DMS53 treated with DMSO at 0.1 percent for 48 hours (cell line): ENCODE data around the gene LAMTOR5.
"Not testable (repeated sequence)": the region's sequence is repeated elsewhere in the genome, so short reads cannot be mapped to it uniquely, and the experiment has no call there.

ENCODE experiments used
- DNase-seq: peaks from one replicate; lab custom pipeline; 2025; ENCODE audit not compliant: unreplicated experiment; lab: John Stamatoyannopoulos, UW

LAMTOR5 gene

DNA sequence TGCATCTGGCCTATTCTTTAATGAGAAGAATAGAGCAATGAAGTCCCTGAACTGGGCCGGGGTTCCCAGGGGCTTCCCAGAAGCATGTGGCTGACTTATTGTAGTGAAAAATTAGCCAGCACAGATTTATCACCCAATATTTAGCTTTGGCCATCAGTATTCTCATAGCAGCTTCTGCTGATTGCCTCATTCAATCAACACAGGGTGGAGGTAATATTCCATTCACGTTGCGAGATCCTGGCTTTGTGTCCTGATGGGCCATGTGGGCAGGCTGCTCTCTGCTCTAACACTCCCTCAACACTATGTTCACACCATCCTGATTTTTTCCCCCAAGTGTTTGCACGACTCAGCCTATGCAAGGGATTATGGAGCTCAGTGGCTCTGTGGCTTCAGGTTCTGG lies 21.5 kb upstream of the LAMTOR5 start:
- no peak for DNase-seq

DNA sequence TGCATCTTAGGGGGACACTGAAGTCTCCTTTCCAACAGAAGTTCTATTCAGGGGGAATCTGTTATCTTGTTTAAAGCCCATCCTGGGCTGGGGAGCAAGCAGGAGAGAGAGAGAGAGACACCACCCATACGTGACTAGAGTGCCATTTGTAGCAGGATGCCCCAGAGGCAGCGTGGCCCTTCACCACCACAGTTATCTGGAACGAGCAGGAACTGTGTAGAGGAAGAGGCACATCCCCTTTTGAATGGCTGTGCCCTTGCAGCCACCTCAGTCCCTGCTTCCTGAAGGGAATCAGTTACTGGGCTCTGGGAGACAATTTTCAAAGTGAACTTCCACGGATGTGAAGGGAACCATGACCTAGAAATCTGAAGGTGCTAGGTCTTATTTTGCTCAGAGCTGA lies 19.4 kb upstream of the LAMTOR5 start:
- DNase-seq, result no peak

DNA sequence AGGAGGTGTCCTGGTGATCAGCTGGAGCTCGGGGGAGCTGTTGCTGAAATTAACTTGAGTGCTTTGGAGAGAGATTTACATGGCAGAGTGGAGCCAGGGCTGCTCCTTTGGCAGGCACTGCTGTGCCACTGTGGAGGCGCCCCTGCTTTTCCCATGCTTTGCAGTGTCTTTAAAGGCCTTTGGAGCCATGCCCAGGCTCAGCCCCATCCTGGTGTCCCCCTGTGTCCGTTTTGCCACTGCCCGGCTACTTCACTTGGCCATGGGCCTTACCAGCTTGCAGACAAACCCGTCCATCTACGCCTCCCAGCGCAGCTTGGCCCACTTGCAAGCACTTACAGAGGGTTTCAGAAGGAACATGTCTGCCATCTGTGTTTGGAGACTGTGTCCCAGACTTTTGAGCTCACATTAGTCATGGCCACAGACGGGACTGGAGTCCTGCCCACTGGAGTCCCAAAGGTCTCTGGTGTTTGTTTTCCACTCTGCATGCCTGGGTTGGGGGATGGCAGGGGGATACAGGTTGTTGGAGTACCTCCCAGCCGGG lies 18.2 kb upstream of the LAMTOR5 start:
- no peak for DNase-seq

DNA sequence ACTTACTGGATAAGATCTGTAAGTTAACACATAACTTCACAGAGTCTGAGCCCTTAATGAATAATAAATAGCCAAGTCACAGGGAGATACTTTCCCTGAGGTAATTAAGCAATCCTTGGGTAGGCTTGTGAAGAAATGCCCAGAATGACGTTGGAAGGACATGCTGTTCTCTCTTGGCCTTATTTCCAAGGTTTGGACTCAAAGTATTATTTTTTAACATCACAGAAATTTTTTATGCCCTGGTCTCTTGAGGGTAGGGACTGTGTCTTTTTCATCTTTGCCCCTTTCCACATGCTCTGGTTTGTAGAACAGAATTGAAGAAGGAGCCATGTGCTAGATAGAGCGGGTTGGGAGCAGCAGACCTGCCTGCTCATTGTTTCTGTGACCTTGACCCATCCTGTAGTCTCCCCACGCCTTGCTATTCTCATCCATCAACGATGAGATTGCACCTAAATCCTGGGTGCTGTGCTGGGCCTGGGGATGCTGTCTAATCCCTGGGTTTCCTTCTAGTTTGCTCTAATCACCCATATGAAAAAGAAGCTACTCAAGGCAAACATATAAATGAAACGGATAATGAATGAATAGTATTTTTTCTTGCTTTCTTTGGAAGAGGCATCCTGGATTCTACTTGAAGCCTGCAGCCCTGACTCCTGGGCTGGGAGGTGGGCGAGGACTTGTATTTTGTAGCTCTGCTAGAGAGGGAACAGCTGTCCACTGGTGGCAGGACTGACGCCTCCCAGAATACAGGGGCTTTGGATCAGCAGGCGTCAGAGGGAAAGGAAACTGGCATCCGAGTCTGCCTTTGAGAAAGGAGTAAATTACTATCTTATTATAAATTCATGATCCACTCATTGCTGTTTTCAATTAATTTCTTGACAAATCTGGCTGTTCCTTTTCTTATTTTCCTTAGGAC lies 17.5 kb upstream of the LAMTOR5 start:
- DNase-seq, result no peak

DNA sequence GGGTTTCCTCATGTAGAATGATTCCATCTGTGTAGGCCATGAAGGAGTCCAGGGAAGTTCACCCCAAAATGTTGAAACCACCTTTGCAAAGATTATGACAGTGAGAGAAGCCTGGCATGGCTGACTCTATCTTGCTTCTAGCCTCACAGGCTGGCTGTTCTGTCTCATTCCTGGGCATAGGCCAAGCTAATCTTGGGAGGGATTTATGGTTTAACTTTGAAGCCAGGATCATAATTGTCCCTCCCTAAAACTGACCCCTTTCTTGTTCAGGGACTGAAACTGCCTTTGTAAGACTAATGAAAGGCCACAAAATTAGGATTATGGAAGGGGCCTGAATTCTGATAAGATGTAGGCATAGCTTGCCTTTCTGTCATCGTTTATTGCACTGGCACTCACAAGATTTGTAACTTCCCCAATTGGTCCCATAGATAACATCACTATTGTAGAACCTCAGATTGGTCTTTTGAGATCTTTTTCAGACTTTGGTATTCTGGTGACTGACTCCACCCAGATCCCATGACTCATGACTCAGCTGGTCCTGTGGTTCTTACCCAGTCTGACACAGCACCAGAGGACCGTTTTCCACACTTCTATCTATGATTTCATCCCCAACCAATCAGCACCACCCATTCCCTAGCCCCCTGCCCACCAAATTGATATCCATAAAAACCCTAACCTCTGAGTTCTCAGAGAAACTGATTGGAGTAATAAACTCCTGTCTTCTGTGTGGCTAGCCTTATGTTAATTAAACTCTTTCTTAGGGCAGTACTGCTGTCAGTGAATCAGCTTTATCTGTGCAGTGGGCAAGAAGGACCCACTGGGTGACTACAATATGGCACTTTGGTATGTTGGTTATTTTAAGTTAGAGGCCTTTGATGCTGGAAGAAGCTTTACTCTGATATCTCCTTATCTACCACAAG lies 13.6 kb upstream of the LAMTOR5 start:
- no peak for DNase-seq

DNA sequence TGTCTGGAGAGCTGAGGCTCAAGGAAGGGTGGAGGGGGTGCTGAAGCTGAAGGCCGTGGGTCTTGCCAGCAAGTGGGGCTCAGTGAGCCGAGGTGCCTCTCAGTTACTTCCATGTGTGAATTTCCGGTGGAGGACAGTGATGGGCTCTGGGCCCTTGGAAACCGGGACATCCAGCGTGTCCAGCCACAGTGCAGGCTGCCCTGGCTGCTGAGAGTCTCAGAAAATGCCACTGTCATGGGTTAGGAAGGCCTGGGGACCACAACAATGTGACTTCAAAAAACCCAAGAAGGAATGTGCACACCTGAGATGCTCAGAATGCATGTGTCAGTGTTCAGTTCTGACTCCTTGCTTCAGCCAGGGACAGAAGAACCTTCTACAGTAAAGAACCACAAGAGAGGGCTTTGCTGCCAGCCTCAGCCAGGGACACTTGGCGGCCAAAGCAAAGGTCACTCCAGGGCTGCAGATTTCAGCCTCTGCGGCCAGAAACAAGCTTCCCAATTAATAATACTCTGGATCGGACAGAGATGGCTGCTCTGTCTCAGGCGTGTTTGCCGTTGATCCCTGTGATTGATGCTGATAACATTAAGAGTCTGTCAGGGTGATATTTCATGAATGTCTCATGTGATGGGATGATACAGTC lies 12.6 kb upstream of the LAMTOR5 start:
- DNase-seq, result no peak

DNA sequence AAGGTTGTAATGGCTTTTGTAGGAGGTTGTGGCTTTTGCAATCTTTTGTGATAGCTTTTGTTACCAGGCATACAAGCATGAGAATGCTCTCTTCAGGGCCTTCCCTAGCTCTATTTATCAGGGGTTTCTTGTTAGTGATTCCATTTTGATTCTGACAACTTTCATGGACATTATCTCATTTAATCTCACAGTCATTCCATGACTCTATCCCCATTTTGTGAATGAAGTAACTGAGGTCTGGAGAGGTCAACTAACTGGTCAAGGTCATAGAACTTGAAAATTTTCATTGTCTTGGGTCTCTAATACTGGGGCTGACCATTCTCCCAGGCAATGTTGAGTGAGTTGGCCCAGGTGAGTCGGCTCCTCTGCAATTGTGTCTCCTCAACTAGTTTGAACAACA lies 11.2 kb upstream of the LAMTOR5 start:
- DNase-seq, result no peak

DNA sequence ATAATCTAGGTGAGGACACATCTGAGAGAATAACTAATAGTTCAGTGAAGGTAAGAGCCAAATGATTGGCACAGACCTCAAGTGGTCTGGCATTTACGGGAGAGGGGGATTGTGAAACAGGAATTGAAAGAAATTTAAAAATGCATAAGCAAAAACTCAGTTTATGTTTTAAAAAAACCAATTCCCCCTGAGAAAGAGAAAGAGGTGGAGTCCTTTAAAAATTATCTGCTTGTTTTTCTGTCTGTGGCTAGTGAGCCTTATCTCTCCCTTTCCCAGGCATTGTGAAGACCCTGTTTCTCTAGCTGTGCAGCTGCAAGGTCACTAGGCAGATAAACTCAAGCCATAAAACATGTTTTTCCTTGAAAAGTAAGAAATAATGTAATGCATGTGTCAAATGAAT lies 5.6 kb upstream of the LAMTOR5 start:
- DNase-seq, result not testable (repeated sequence)

DNA sequence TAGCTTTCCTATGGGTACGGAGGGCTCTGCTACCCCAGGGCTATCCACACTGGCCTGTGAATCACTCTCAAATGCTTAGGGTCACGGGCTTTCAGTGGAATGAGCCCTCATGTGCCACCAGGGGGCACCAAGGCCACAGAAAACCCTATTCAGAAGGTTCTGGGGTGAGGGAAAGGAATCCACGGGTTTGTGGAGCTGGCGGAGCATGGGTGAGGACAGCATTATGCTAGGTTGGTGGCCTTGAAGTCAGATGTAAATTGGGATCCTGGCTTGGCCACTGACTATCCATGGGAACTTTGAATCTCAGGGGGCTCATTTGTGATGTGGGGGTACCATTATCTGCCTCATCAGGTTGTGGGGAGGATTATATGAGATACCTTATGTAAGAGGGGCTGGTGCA lies 5.1 kb upstream of the LAMTOR5 start:
- DNase-seq, result peak; percentile 73

DNA sequence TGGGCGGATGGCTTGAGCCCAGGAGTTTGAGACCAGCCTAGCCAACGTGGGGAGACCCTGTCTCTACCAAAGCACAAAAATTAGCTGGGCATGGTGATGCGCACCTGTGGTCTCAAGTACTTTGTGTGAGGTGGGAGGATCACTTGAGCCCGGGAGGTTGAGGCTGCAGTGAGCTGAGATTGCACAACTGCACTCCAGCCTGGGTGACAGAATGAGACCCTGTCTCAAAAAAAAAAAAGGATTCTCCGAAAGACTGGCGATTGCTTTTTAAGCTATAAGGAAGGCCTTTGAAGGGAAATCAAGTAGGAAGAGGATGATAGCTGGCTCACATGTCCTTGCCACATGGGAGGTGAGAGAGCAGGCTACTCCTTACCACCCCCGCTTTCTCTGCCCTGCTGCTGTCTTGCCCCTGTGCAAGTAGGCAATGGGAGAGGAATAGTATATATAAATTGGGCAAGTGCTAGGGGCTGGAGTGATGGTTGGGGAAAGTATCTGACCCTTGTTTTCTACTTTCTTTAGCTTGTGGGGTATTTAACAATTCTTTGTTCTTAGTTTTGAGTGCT lies 3.8 kb upstream of the LAMTOR5 start:
- DNase-seq, result no peak

DNA sequence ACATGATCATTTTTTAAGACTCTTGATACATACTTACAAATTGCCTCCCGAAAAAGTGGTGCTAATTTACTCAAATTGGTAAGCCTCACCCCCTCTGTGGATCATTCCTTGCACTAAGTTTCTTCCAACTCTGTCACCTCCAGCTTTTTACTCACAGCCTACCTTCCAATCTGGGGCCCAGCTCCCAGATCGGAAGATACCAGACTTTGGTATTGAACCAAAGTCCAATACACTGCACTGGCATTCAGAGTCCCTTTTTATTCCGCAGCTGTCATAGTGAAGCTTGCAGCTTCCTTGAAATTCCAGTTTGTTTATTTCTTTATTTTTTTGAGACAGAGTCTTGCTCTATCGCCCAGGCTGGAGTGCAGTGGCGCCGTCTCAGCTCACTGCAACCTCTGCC lies 1.8 kb upstream of the LAMTOR5 start:
- DNase-seq, result no peak

DNA sequence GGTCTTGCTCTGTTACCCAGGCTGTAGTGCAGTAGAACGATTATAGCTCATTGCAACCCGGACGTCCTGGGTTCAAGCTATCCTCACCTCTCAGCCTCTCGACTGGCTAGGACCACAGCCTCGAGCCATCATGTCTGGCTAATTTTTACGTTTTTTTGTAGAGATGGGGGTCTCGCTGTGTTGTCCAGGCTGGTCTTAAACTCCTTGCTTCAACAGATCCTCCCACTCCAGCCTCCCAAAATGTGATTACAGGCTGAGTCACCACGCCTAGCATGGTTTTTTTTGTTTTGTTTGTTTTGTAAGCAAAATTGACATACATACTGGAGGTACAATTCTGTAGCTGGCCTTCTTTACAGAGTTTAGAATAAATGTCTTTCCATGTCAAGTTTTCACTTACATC lies 994 bp upstream of the LAMTOR5 start:
- DNase-seq, result no peak

DNA sequence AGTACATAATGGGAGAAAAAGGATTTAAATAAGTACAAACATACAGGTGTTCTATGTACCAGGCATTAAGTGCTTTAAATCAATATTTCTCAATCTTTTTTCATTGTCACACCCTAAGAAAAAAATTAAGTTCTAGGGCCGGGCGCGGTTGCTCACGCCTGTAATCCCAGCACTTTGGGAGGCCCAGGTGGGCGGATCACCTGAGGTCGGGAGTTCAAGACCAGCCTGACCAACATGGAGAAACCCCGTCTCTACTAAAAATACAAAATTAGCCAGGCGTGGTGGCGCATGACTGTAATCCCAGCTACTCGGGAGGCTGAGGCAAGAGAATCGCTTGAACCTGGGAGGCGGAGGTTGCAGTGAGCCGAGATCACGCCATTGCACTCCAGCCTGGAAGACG lies 1.1 kb downstream of the LAMTOR5 start:
- DNase-seq, result not testable (repeated sequence)

DNA sequence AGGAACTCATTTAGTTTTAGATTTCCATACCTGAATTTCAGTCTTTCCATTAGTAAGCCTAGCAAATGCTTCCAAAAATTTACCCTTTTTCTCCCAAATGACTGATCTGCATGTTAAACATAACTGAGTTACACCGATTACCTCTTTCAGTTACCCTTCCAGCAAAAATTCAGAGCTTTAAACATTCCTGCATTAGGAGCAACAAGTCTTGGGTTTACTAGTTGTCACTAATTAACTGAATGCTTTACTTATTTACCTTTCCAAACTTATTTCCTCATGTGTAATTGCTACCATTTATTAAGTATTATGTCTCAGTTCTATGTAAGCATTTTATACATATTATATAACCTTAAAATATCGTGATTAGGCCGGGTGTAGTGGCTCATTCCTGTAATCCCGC lies 3.1 kb downstream of the LAMTOR5 start:
- no peak for DNase-seq

DNA sequence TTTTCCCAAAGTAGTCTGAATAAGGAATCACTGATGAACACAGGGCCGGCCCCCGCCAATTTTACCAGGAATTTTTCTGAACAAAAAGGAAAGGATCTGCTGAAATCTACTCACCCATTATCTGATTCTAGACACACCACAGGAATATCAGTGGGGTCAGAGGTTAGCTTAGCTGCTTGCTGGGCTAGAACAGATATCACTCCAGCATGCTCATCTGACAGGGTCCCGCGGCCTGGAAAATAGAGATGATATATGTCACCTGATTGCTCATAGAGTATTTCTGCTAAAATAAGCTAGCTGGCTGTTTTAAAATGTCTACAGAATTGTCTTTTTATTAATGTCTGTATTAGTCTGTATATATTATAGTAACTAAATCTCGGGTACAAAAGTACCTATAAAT lies 3.7 kb downstream of the LAMTOR5 start:
- no peak for DNase-seq

DNA sequence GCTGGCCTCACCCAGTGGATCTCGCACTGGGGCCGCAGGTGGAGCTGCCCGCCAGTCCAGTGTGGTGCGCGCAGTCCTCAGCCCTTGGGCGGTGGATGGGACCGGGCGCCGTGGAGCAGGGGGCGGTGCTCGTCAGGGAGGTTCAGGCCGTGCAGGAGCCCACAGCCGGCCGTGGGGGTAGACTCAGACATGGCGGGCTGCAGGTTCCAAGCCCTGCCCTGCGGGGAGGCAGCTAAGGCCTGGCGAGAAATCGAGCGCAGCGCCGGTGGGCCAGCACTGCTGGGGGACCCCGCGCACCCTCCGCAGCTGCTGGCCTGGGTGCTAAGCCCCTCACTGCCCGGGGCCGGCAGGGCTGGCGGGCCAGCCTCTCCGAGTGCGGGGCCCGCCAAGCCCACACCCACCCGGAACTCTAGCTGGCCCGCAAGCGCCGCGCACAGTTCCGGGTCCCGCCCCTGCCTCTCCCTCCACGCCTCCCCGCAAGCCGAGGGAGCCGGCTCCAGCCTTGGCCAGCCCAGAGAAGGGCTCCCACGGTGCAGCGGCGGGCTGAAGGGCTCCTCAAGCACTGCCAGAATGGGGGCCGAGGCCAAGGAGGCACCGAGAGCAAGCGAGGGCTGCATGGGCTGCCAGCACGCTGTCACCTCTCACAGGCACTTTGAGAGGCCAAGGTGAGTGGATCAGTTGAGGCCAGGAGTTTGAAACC lies 11.1 kb downstream of the LAMTOR5 start:
- DNase-seq, result not testable (repeated sequence)

DNA sequence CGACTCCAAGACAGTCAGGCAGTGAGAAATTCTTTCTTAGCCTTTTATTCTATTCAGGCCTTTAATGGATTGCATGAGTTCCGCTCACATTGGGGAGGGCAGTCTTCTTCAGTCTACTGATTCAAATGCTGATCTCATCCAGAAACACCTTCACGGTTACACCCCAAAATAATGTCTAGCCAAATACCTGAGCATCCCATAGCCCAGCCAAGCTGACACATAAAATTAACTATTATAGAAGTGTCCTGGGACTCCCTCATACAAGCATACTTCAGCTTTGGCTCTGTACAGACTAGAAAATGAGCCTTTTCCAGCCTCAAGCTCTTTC lies 13.0 kb downstream of the LAMTOR5 start:
- no peak for DNase-seq

DNA sequence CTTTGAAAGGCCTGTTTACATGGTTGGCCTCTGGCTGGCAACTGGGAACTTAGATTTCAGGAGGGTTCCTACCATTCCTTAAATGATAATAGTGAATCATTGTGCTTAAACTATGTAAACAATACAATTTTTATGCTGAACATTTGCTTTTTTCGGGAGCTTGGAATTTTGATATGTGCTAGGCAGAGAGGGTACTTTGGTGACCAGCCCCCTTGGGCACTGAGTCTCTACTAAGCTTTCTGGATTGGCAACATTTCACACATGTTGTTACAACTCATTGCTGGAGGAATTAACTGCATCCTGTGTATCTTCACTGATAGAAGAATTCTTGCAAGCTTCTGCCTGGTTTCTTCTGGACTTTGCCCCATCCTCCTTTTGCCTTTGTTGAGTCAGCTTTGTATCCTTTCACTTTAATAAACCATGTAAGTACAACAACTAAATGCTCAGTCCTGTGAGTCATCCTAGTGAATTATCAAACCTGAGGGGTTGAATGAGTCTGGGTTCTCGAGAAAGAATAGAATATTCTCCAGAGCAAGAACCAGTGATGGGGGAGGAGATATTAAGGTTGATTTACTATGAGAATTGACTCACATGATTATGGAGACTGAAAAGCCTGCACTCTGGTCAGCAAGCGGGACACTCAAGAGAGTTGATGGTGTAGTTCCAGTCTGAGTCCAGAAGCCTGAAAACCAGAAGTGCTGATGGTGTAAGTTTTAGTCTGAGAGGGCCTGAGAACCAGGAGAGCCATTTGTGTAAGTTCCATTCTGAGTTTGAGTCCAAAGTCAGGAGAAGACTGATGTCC lies 13.6 kb downstream of the LAMTOR5 start:
- peak; percentile 51 for DNase-seq

DNA sequence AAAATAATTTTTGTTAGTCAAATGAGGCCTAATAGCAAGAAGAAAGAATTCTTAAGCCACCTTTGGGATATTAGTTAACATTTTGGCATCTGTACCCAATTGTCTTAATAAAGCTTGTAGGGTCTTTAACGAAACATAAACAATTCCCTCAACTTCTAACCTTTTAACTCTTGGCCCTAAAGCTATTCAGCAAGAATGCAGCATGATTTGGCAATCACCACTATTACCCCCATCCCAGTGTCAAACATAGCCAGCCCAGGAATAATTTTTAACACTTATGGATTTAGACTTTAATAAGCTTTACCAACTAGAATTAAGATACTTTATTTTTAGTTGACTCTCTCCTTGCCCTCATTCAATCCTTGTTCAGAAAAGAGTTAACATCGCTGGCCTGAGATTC lies 14.2 kb downstream of the LAMTOR5 start:
- DNase-seq, result no peak
